ENCODE measurements around the gene SEPTIN12. TPM values are rescaled to one million over a fixed set of nuclear protein-coding genes. Genes with fewer than 3 reads are reported as not detected.

Gene SEPTIN12
- total and polyA plus RNA-seq, 10 of the 15 experiments (the other 5 are each of a cell fraction or from before 2014, with no cell fraction given): not detected

DNA sequence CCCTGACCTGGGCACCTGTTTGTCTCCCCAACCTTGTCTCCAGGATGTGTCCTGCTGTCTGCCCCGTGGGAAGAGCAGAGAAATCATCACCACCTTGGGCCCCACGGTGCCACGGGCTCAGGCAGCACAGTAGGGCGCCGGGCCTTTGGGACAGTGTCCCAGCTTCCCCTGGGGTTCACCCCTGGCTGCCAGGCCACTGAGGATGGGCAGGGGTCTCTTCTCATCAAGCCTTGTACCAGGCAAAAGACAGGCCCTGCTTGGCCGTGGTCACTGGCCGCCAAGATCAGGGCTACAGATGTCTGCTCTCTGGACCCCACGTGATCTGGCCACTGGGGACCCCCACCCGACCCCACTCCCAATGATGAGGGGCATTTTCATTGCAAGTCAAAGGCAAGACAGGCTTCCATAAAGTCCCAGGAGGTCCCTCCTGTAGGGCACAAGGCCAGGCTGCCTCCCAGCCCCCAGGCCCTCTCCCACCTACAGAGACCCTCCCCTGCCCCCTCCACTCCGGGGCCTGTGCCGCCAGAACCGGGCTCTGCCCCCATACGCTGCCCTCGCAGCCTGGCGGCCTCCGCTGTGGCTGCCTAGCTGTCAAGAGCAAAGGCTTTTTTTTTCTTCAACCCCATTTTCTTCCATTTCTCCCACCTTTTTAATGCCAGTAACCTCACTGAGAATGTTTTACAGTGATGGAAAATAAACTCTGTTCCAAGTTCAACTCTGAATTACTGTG is 39.3 kb downstream of the SEPTIN12 start:
- no peak overlapping the region for H3K9ac ChIP-seq (ENCODE audit: control insufficient read depth, insufficient read depth, low read length)
- no peaks in the 10 kb centered on the region for H3K9me3 ChIP-seq (replicated peaks; ENCODE audit: control insufficient read depth, insufficient read depth, low read length)
- ChIA-PET SMC1A (ENCODE audit: uncharacterized antibody, unreplicated experiment) (interaction anchor here (1.2 kb wide), 1 partner anchor 17 kb away, joined by 4 read pairs; no protein-coding TSS in a partner anchor), CTCF (interaction anchor here (0.9 kb wide), 1 partner anchor 14 kb away, joined by 3 read pairs; the partner anchor contains the start of gene DNAAF8), RAD21 (ENCODE audit: unreplicated experiment) (interaction anchor here (1.0 to 2.0 kb wide), 2 partner anchors 14 to 32 kb away, joined by 3 to 4 read pairs; partner anchors contain the start of gene DNAAF8), POLR2A (interaction anchor here (0.6 to 1.6 kb wide), 2 partner anchors 10 to 14 kb away, joined by 3 to 4 read pairs; partner anchors contain the start of gene DNAAF8)
- H4K20me1 ChIP-seq (ENCODE audit: control insufficient read depth, insufficient read depth): no peaks in the 10 kb centered on the region
- ATAC-seq: no peak
- no peak overlapping the region for H3K4me3 ChIP-seq
- no TSS peak for BruUV-seq (replicated peaks)
- peaks cover 12% of the 10 kb centered on the region for H3K4me1 ChIP-seq (ENCODE audit: control insufficient read depth, insufficient read depth, low read length)
- peak overlapping the region; percentile 8; the same call in 1 of the 2 replicates for H3K27ac ChIP-seq (ENCODE audit: control insufficient read depth, insufficient read depth)
- WGBS (ENCODE audit: insufficient coverage, insufficient replicate concordance, low lambda C conversion rate, missing lambda C conversion rate): 91% methylated on average over 16 of the region's 16 CpGs
- DNase-seq (ENCODE audit: low read depth, low spot score): no peak
- no peaks in the 10 kb centered on the region for H3K79me2 ChIP-seq (ENCODE audit: control insufficient read depth, insufficient read depth, low read length)
- intact Hi-C loops (cut with micrococcal nuclease; ENCODE audit: unreplicated experiment): no loop called here
- H3K4me2 ChIP-seq (ENCODE audit: control insufficient read depth, insufficient read depth): no peak overlapping the region
- H3K27me3 ChIP-seq (replicated peaks in 1 of 2; ENCODE audit: control insufficient read depth in 2 of 2, insufficient read depth in 2 of 2, low read length in 1 of 2): no peaks in the 10 kb centered on the region
- H3K36me3 ChIP-seq (ENCODE audit: control insufficient read depth in 2 of 2, insufficient read depth in 2 of 2, low read length in 1 of 2): peaks cover 4 to 13% of the 10 kb centered on the region in 2 experiments
- TF ChIP-seq MXI1 (IDR thresholded peaks at IDR 0.05; ENCODE audit: low read depth, low read length) (no peak), HDGF (IDR thresholded peaks at IDR 0.05) (no peak), TCF12 (IDR thresholded peaks at IDR 0.05; ENCODE audit: low read depth, low read length) (no peak), EGR1 (IDR thresholded peaks at IDR 0.05; ENCODE audit: borderline replicate concordance in 1 of 2, low read depth in 2 of 2, low read length in 2 of 2) (no peak), HDAC6 (IDR thresholded peaks at IDR 0.05; ENCODE audit: unreplicated experiment) (no peak), SREBF1 (IDR thresholded peaks at IDR 0.05; ENCODE audit: low read length) (no peak), NFYA (IDR thresholded peaks at IDR 0.05; ENCODE audit: borderline replicate concordance, low read depth, low read length) (no peak), RELA (IDR thresholded peaks at IDR 0.05; ENCODE audit: borderline replicate concordance, partially characterized antibody) (no peak), BMI1 (IDR thresholded peaks at IDR 0.05; ENCODE audit: borderline replicate concordance) (no peak), KDM1A (IDR thresholded peaks at IDR 0.05; ENCODE audit: borderline replicate concordance) (no peak)
- TF ChIP-seq, protein P1, sequence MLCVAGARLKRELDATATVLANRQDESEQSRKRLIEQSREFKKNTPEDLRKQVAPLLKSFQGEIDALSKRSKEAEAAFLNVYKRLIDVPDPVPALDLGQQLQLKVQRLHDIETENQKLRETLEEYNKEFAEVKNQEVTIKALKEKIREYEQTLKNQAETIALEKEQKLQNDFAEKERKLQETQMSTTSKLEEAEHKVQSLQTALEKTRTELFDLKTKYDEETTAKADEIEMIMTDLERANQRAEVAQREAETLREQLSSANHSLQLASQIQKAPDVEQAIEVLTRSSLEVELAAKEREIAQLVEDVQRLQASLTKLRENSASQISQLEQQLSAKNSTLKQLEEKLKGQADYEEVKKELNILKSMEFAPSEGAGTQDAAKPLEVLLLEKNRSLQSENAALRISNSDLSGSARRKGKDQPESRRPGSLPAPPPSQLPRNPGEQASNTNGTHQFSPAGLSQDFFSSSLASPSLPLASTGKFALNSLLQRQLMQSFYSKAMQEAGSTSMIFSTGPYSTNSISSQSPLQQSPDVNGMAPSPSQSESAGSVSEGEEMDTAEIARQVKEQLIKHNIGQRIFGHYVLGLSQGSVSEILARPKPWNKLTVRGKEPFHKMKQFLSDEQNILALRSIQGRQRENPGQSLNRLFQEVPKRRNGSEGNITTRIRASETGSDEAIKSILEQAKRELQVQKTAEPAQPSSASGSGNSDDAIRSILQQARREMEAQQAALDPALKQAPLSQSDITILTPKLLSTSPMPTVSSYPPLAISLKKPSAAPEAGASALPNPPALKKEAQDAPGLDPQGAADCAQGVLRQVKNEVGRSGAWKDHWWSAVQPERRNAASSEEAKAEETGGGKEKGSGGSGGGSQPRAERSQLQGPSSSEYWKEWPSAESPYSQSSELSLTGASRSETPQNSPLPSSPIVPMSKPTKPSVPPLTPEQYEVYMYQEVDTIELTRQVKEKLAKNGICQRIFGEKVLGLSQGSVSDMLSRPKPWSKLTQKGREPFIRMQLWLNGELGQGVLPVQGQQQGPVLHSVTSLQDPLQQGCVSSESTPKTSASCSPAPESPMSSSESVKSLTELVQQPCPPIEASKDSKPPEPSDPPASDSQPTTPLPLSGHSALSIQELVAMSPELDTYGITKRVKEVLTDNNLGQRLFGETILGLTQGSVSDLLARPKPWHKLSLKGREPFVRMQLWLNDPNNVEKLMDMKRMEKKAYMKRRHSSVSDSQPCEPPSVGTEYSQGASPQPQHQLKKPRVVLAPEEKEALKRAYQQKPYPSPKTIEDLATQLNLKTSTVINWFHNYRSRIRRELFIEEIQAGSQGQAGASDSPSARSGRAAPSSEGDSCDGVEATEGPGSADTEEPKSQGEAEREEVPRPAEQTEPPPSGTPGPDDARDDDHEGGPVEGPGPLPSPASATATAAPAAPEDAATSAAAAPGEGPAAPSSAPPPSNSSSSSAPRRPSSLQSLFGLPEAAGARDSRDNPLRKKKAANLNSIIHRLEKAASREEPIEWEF (IDR thresholded peaks at IDR 0.05; ENCODE audit: insufficient replicate concordance, low read depth, low read length): no peak
- TF ChIP-seq, protein P2, sequence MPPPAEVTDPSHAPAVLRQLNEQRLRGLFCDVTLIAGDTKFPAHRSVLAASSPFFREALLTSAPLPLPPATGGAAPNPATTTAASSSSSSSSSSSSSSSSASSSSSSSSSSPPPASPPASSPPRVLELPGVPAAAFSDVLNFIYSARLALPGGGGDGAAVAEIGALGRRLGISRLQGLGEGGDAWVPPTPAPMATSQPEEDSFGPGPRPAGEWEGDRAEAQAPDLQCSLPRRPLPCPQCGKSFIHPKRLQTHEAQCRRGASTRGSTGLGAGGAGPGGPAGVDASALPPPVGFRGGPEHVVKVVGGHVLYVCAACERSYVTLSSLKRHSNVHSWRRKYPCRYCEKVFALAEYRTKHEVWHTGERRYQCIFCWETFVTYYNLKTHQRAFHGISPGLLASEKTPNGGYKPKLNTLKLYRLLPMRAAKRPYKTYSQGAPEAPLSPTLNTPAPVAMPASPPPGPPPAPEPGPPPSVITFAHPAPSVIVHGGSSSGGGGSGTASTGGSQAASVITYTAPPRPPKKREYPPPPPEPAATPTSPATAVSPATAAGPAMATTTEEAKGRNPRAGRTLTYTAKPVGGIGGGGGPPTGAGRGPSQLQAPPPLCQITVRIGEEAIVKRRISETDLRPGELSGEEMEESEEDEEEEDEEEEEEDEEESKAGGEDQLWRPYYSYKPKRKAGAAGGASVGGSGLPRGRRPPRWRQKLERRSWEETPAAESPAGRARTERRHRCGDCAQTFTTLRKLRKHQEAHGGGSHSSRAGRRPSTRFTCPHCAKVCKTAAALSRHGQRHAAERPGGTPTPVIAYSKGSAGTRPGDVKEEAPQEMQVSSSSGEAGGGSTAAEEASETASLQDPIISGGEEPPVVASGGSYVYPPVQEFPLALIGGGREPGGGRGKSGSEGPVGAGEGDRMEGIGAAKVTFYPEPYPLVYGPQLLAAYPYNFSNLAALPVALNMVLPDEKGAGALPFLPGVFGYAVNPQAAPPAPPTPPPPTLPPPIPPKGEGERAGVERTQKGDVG (CRISPR knock-in tag; IDR thresholded peaks at IDR 0.05): no peak
- no peak for FAIRE-seq
- no peak overlapping the region for H2AFZ ChIP-seq (ENCODE audit: control insufficient read depth, low read depth, low read length)
- in situ Hi-C loops (cut with MboI): no loop called here
